Trophoblast cell (in vitro differentiated cells and primary cell): ENCODE data around the gene DHX29.

ENCODE experiments used
- DNase-seq, 2 donors: peaks; one replicate each; pipeline ENCODE4 v3.0.0-alpha.2; 2016
- H2AFZ ChIP-seq: 2 replicates; pipeline ENCODE4 v1.6.1; 2013; ENCODE audit warnings: low read length, moderate library complexity, mild to moderate bottlenecking; ENCODE audit not compliant: insufficient read depth, poor library complexity
- H2AK5ac ChIP-seq: 2 replicates; pipeline ENCODE4 v1.6.1; 2013; ENCODE audit warnings: mild to moderate bottlenecking, low read length
- H2BK120ac ChIP-seq: 2 replicates; pipeline ENCODE4 v1.6.1; 2013; ENCODE audit warnings: low read length, mild to moderate bottlenecking, moderate library complexity; ENCODE audit not compliant: insufficient read depth, poor library complexity
- H2BK12ac ChIP-seq: 2 replicates; pipeline ENCODE4 v1.6.1; 2013; ENCODE audit warnings: mild to moderate bottlenecking, low read length, moderate library complexity
- H2BK5ac ChIP-seq: 2 replicates; pipeline ENCODE4 v1.6.1; 2013; ENCODE audit warnings: low read length, low read depth, moderate library complexity, mild to moderate bottlenecking; ENCODE audit not compliant: poor library complexity
- H3K14ac ChIP-seq: 2 replicates; pipeline ENCODE4 v1.6.1; 2013; ENCODE audit warnings: mild to moderate bottlenecking, low read length
- H3K18ac ChIP-seq: 2 replicates; pipeline ENCODE4 v1.6.1; 2013; ENCODE audit warnings: mild to moderate bottlenecking, low read length
- H3K23ac ChIP-seq: 2 replicates; pipeline ENCODE4 v1.6.1; 2013; ENCODE audit warnings: low read length
- H3K27ac ChIP-seq: 2 replicates; pipeline ENCODE4 v1.5.1; 2013; ENCODE audit warnings: low read depth, mild to moderate bottlenecking, inconsistent platforms, low read length, moderate library complexity
- H3K27me3 ChIP-seq: 2 replicates; pipeline ENCODE4 v1.6.1; 2013; ENCODE audit warnings: inconsistent platforms, mild to moderate bottlenecking, low read length, moderate library complexity; ENCODE audit not compliant: insufficient read depth
- H3K36me3 ChIP-seq, 2 experiments: 1 replicate in 1 of 2; 2 replicates in 1 of 2; pipeline ENCODE4 v1.6.1; 2013; ENCODE audit warnings: low read length in 2 of 2, mild to moderate bottlenecking in 2 of 2, moderate library complexity in 1 of 2; ENCODE audit not compliant: insufficient read depth in 2 of 2, control insufficient read depth in 1 of 2
- H3K4ac ChIP-seq: 2 replicates; pipeline ENCODE4 v1.6.1; 2013; ENCODE audit warnings: low read depth, mild to moderate bottlenecking, low read length, moderate library complexity
- H3K4me1 ChIP-seq, 2 experiments: 1 replicate in 1 of 2; 2 replicates in 1 of 2; pipeline ENCODE4 v1.6.1; 2013; ENCODE audit warnings: low read length in 2 of 2, mild to moderate bottlenecking in 2 of 2, moderate library complexity in 1 of 2; ENCODE audit not compliant: insufficient read depth in 2 of 2, control insufficient read depth in 1 of 2
- H3K4me2 ChIP-seq: 2 replicates; pipeline ENCODE4 v1.6.1; 2013; ENCODE audit warnings: inconsistent platforms, mild to moderate bottlenecking, low read length, moderate library complexity
- H3K4me3 ChIP-seq: 2 replicates; pipeline ENCODE4 v1.5.1; 2013; ENCODE audit warnings: mild to moderate bottlenecking, low read depth, low read length, inconsistent platforms
- H3K79me1 ChIP-seq: one replicate; pipeline ENCODE4 v1.6.1; 2013; ENCODE audit warnings: low read length
- H3K79me2 ChIP-seq: 2 replicates; pipeline ENCODE4 v1.6.1; 2013; ENCODE audit warnings: low read length, mild to moderate bottlenecking; ENCODE audit not compliant: control insufficient read depth, insufficient read depth, poor library complexity
- H3K9ac ChIP-seq: 2 replicates; pipeline ENCODE4 v1.6.1; 2013; ENCODE audit warnings: mild to moderate bottlenecking, low read length
- H3K9me3 ChIP-seq: 2 replicates; pipeline ENCODE4 v1.6.1; 2013; ENCODE audit warnings: low read depth, mild to moderate bottlenecking, control low read depth, inconsistent platforms, low read length; ENCODE audit not compliant: insufficient read depth
- H4K12ac ChIP-seq: 2 replicates; pipeline ENCODE4 v1.6.1; 2013; ENCODE audit warnings: low read depth, mild to moderate bottlenecking, low read length, moderate library complexity
- H4K8ac ChIP-seq: 2 replicates; pipeline ENCODE4 v1.6.1; 2013; ENCODE audit warnings: low read depth, mild to moderate bottlenecking, low read length, moderate library complexity
- H4K91ac ChIP-seq: one replicate; pipeline ENCODE4 v1.6.1; 2013; ENCODE audit warnings: low read depth, mild to moderate bottlenecking, low read length, moderate library complexity
- WGBS: extraction: QIAGEN DNeasy Blood & Tissue Kit; methylation state at CpG from one replicate; pipeline ENCODE4 v1.1.7; 2013; ENCODE audit warnings: missing lambda C conversion rate; ENCODE audit not compliant: insufficient read length, insufficient coverage; ENCODE audit errors: extremely low coverage; 5-methylcytosine and 5-hydroxymethylcytosine counted together

The DHX29 gene

GRCh38 chr5:55343107-55343506, 35.6 kb upstream of the DHX29 start:
- Histone ChIP-seq H4K8ac (no peak overlapping the region), H3K36me3 (peaks cover 9 to 15% of the 10 kb centered on the region in 2 experiments), H3K9ac (no peak overlapping the region), H2BK120ac (no peak overlapping the region), H2AFZ (no peak overlapping the region), H2BK5ac (no peak overlapping the region), H3K18ac (no peak overlapping the region), H4K91ac (no peak overlapping the region), H3K79me1 (no peaks in the 10 kb centered on the region), H3K4ac (no peak overlapping the region), H2BK12ac (no peak overlapping the region), H3K4me2 (no peak overlapping the region), H3K79me2 (no peaks in the 10 kb centered on the region), H4K12ac (no peak overlapping the region), H3K27me3 (no peaks in the 10 kb centered on the region), H3K9me3 (no peaks in the 10 kb centered on the region), H3K4me1 (no peaks in the 10 kb centered on the region), H2AK5ac (no peak overlapping the region), H3K23ac (no peak overlapping the region), H3K4me3 (no peak overlapping the region), H3K14ac (no peak overlapping the region), H3K27ac (no peak overlapping the region)
- no CpG with 5 or more reads among the region's 4 CpGs for WGBS
- no peak for DNase-seq

- H3K18ac ChIP-seq, result no peak overlapping the region
- H3K14ac ChIP-seq, result no peak overlapping the region
- H2BK5ac ChIP-seq, result no peak overlapping the region
- no peak overlapping the region for H2BK12ac ChIP-seq
- H2AK5ac ChIP-seq, result no peak overlapping the region
- no peaks in the 10 kb centered on the region for H3K79me2 ChIP-seq
- H3K27ac ChIP-seq, result no peak overlapping the region
- H3K27me3 ChIP-seq, result no peaks in the 10 kb centered on the region
- H3K9me3 ChIP-seq, result no peaks in the 10 kb centered on the region
- no peak overlapping the region for H3K4ac ChIP-seq
- H4K91ac ChIP-seq, result no peak overlapping the region
- no peak overlapping the region for H2AFZ ChIP-seq
- no peak overlapping the region for H3K4me3 ChIP-seq
- H3K4me1 ChIP-seq, result no peaks in the 10 kb centered on the region
- H4K12ac ChIP-seq, result no peak overlapping the region
- WGBS, result no CpG with 5 or more reads among the region's 5 CpGs
- no peak overlapping the region for H2BK120ac ChIP-seq
- no peak for DNase-seq
- H3K4me2 ChIP-seq, result no peak overlapping the region
- H3K23ac ChIP-seq, result no peak overlapping the region
- no peaks in the 10 kb centered on the region for H3K36me3 ChIP-seq
- H3K9ac ChIP-seq, result no peak overlapping the region
- H3K79me1 ChIP-seq, result no peaks in the 10 kb centered on the region
- H4K8ac ChIP-seq, result no peak overlapping the region
These were observed 31.3 kb upstream of the DHX29 start for GRCh38 chr5:55338810-55339243.

DNA sequence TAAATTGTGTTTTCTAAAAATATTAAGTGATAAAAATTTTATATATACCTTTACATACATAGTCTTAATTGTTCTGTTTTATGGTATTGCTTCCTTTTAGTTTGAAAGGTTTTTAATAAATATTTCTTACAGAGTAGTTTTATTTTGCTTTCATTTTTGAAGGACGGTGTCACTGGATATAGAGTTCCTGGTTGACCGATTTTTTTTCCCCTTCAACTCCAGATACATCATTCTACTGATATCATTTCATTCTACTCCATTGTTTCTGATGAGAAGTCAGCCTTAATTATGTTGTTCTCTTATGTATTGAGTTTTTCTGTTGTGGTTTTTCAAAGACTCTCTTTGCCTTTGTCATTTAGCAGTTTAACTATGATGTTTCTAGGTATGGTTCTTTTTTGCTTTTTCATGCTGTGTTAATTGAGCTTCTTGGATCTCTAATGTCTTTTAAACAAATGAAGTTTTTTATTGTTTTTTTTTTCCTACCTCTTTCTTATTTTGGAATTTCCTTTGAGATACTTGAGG, 30.7 kb upstream of the DHX29 start:
- DNase-seq, result no peak
- no peaks in the 10 kb centered on the region for H3K4me1 ChIP-seq
- no peak overlapping the region for H3K4me2 ChIP-seq
- H3K9ac ChIP-seq, result no peak overlapping the region
- no peaks in the 10 kb centered on the region for H3K79me1 ChIP-seq
- no peaks in the 10 kb centered on the region for H3K36me3 ChIP-seq
- no peak overlapping the region for H2AFZ ChIP-seq
- H3K9me3 ChIP-seq, result no peaks in the 10 kb centered on the region
- H4K12ac ChIP-seq, result no peak overlapping the region
- H4K91ac ChIP-seq, result no peak overlapping the region
- H2BK5ac ChIP-seq, result no peak overlapping the region
- H2BK12ac ChIP-seq, result no peak overlapping the region
- no peak overlapping the region for H3K23ac ChIP-seq
- no peak overlapping the region for H3K18ac ChIP-seq
- H4K8ac ChIP-seq, result no peak overlapping the region
- H2BK120ac ChIP-seq, result no peak overlapping the region
- whole genome bisulfite sequencing, result no CpG with 5 or more reads among the region's 2 CpGs
- H2AK5ac ChIP-seq, result no peak overlapping the region
- H3K14ac ChIP-seq, result no peak overlapping the region
- H3K27me3 ChIP-seq, result no peaks in the 10 kb centered on the region
- no peaks in the 10 kb centered on the region for H3K79me2 ChIP-seq
- H3K27ac ChIP-seq, result no peak overlapping the region
- H3K4ac ChIP-seq, result no peak overlapping the region
- H3K4me3 ChIP-seq, result no peak overlapping the region

- H3K79me1 ChIP-seq, result no peaks in the 10 kb centered on the region
These were observed 26.3 kb upstream of the DHX29 start for GRCh38 chr5:55333811-55334210.

More at GRCh38 chr5:55333811-55334210, 26.3 kb upstream of the DHX29 start:
- Histone ChIP-seq H4K91ac (no peak overlapping the region), H2BK12ac (no peak overlapping the region), H3K27me3 (no peaks in the 10 kb centered on the region), H3K36me3 (peaks cover 4 to 6% of the 10 kb centered on the region in 2 experiments), H3K79me2 (no peaks in the 10 kb centered on the region), H2BK120ac (no peak overlapping the region), H3K4me2 (no peak overlapping the region), H3K4me1 (no peaks in the 10 kb centered on the region), H2AK5ac (no peak overlapping the region), H3K9me3 (no peaks in the 10 kb centered on the region), H3K27ac (no peak overlapping the region), H3K23ac (no peak overlapping the region), H2BK5ac (no peak overlapping the region), H4K8ac (no peak overlapping the region), H2AFZ (no peak overlapping the region), H3K4ac (no peak overlapping the region), H3K9ac (no peak overlapping the region), H3K14ac (no peak overlapping the region), H3K4me3 (no peak overlapping the region), H3K18ac (no peak overlapping the region), H4K12ac (no peak overlapping the region)
- DNase-seq, result no peak
- WGBS, result no CpG with 5 or more reads among the region's 2 CpGs
